DOHH2 (cell line): Measurements from ENCODE around the gene CALM3.

Experiments used
- H3F3A ChIP-seq: fragments of 200-600 bp; sonication (generic), shearing (Covaris generic); 2 replicates; pipeline ENCODE4 v1.6.0; 2016; ENCODE audit warnings: antibody characterized with exemption, mild to moderate bottlenecking; ENCODE audit not compliant: control insufficient read depth, insufficient read depth
- H3K27ac ChIP-seq: fragments of 200-600 bp; sonication (generic); 2 replicates; pipeline ENCODE4 v1.5.1; 2014; ENCODE audit warnings: low read depth, mild to moderate bottlenecking, low read length, moderate library complexity
- H3K27me3 ChIP-seq: fragments of 200-600 bp; sonication (generic); 2 replicates; pipeline ENCODE4 v1.6.1; 2014; ENCODE audit warnings: mild to moderate bottlenecking, low read length, mixed read lengths; ENCODE audit not compliant: control insufficient read depth
- H3K36me3 ChIP-seq: fragments of 200-600 bp; sonication (generic); 2 replicates; pipeline ENCODE4 v1.6.1; 2014; ENCODE audit warnings: mild to moderate bottlenecking, low read length, moderate library complexity, mixed read lengths; ENCODE audit not compliant: control insufficient read depth
- H3K4me1 ChIP-seq: fragments of 200-600 bp; sonication (generic); 2 replicates; pipeline ENCODE4 v1.6.1; 2014; ENCODE audit warnings: mild to moderate bottlenecking, low read length, mixed read lengths; ENCODE audit not compliant: control insufficient read depth
- H3K4me2 ChIP-seq: fragments of 200-600 bp; sonication (generic); 2 replicates; pipeline ENCODE4 v1.6.0; 2014; ENCODE audit warnings: mild to moderate bottlenecking, low read length, moderate library complexity
- H3K4me3 ChIP-seq: fragments of 200-600 bp; sonication (generic); 2 replicates; pipeline ENCODE4 v1.5.1; 2014; ENCODE audit warnings: mild to moderate bottlenecking, low read length, mixed read lengths
- H3K79me2 ChIP-seq: fragments of 200-600 bp; sonication (generic); 2 replicates; pipeline ENCODE4 v1.6.1; 2014; ENCODE audit warnings: mild to moderate bottlenecking, low read length, mixed read lengths; ENCODE audit not compliant: control insufficient read depth
- H3K9me2 ChIP-seq: fragments of 200-600 bp; sonication (generic); replicated peaks from 2 replicates; pipeline ENCODE4 v1.6.1; 2014; ENCODE audit warnings: mild to moderate bottlenecking, low read length, mixed read lengths; ENCODE audit not compliant: control insufficient read depth
- H3K9me3 ChIP-seq: fragments of 200-600 bp; sonication (generic); 2 replicates; pipeline ENCODE4 v1.6.1; 2014; ENCODE audit warnings: antibody characterized with exemption, low read length, mixed read lengths; ENCODE audit not compliant: control insufficient read depth, insufficient read depth
- H4K20me1 ChIP-seq: fragments of 200-600 bp; sonication (generic); 2 replicates; pipeline ENCODE4 v1.6.0; 2014; ENCODE audit warnings: low read depth, mild to moderate bottlenecking, antibody characterized with exemption, low read length, moderate library complexity; ENCODE audit not compliant: control insufficient read depth, insufficient read depth
- EZH2phosphoT487 ChIP-seq: fragments of 200-600 bp; sonication (generic); IDR thresholded peaks from 2 replicates; pipeline ENCODE4 v1.6.1; 2017; ENCODE audit warnings: borderline replicate concordance, mild to moderate bottlenecking, antibody characterized with exemption, low read length, moderate library complexity, mixed read lengths
- TF ChIP-seq, protein P1 (sequence below): fragments of 200-600 bp; sonication (generic); IDR thresholded peaks from one replicate; pipeline ENCODE4 v1.5.1; 2014; ENCODE audit warnings: antibody characterized with exemption, mild to moderate bottlenecking, low read depth, low read length; ENCODE audit not compliant: poor library complexity, severe bottlenecking

Gene CALM3

DNA sequence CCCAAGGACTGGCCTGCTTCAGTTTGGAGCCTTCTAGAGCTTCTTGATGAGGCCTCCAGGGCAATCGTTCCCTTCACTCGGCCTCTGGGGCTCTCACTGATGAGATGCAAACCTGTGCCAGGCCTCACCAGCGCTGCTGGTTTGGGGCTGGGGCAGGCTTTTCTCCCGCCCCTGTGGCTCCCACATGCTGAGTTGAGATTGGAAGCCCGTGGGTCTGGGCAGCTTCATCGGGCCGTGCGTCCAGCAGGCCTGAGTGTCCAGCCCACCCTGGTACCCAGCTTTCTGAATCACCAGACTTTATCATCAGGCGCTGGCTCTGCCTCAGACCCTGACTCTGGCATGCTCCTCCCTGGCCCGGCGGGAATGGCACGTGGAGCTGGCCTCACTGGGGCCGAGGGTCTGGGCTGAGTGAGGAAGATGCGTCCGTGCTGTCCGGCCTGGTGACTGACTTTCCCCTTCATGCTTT lies 4.3 kb downstream of the CALM3 start:
- Histone ChIP-seq H3K4me1 (peaks cover 18% of the 10 kb centered on the region), H3K9me3 (no peaks in the 10 kb centered on the region), H3K36me3 (peaks cover 84% of the 10 kb centered on the region), H3K27me3 (no peaks in the 10 kb centered on the region), H3K79me2 (peaks cover 48% of the 10 kb centered on the region), H3K4me2 (no peak overlapping the region), H3K9me2 (no peaks in the 10 kb centered on the region), H4K20me1 (peaks cover 21% of the 10 kb centered on the region), H3F3A (no peaks in the 10 kb centered on the region), H3K27ac (no peak overlapping the region), H3K4me3 (no peak overlapping the region)
- TF ChIP-seq, protein P1, sequence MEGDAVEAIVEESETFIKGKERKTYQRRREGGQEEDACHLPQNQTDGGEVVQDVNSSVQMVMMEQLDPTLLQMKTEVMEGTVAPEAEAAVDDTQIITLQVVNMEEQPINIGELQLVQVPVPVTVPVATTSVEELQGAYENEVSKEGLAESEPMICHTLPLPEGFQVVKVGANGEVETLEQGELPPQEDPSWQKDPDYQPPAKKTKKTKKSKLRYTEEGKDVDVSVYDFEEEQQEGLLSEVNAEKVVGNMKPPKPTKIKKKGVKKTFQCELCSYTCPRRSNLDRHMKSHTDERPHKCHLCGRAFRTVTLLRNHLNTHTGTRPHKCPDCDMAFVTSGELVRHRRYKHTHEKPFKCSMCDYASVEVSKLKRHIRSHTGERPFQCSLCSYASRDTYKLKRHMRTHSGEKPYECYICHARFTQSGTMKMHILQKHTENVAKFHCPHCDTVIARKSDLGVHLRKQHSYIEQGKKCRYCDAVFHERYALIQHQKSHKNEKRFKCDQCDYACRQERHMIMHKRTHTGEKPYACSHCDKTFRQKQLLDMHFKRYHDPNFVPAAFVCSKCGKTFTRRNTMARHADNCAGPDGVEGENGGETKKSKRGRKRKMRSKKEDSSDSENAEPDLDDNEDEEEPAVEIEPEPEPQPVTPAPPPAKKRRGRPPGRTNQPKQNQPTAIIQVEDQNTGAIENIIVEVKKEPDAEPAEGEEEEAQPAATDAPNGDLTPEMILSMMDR: no peak
- TF ChIP-seq EZH2phosphoT487: no peak

DNA sequence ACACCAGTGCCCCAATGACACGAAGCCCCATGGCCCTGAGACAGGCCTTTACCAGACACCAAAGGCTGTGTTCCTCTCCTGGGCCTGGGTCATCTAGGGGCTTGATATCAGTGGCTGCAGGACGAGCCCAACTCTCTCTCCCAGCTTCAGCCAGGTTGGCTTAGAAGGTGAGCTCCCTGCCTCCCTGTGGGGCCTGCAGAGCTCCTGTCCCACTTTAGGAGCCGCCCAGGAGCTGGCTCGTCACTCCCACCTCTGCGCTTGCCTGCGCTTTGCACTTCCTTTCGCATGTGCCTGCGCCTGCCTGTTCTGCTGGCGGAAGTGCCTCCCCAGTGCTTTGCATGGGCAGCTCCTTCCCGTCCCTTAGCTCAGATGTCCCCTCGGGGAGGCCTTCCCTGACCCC lies 4.9 kb downstream of the CALM3 start:
- peaks cover 22% of the 10 kb centered on the region for H3K4me1 ChIP-seq
- peaks cover 3% of the 10 kb centered on the region; the same call in 1 of the 2 replicates for H3F3A ChIP-seq
- no peak overlapping the region for H3K4me3 ChIP-seq
- peaks cover 48% of the 10 kb centered on the region for H3K79me2 ChIP-seq
- H3K36me3 ChIP-seq: peaks cover 90% of the 10 kb centered on the region
- no peak overlapping the region for H3K27ac ChIP-seq
- H3K4me2 ChIP-seq: no peak overlapping the region
- H3K9me2 ChIP-seq: no peaks in the 10 kb centered on the region
- no peaks in the 10 kb centered on the region for H3K9me3 ChIP-seq
- H4K20me1 ChIP-seq: peaks cover 21% of the 10 kb centered on the region
- H3K27me3 ChIP-seq: no peaks in the 10 kb centered on the region
- TF ChIP-seq, protein P1: no peak
- no peak for TF ChIP-seq EZH2phosphoT487

DNA sequence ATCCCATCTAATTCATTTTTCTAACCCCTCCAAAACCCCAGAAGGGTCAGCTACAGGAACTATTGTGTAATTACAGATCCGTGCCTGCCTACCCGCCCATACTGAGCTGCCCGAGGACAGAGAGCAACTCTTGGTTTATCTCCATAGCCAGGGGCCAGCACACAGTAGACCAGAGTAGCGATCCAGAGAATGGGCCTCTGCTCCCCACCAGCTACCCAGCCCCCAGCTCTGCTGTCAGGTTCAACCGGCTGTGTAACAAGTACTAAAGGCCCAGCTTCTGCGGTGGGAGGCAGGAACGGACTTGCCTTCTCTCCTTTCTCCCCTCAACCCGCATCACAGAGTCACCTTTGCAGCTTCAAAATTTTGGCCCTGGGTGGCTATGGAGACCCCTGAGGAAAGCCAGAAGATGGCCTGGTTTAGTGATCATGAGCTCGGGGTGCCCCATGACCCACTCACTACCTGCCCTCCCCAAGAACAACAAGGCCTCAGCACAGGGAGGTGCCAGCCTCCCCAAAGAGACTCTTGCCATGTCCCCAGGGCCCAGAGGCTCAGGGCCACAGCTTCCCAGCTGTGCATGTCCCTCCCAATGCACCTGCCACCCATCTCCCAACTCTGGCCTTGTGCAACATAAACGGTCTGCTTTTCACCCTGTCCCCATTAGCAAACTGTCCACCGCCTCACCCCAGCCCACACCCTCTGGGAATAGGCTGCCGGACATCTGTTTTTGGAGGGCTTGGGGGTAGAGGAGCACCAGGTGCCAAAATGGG lies 5.7 kb downstream of the CALM3 start:
- no peak for TF ChIP-seq EZH2phosphoT487
- TF ChIP-seq, protein P1: no peak
- Histone ChIP-seq H3F3A (peaks cover 10% of the 10 kb centered on the region), H3K4me1 (peaks cover 30% of the 10 kb centered on the region), H3K9me3 (no peaks in the 10 kb centered on the region), H3K27ac (no peak overlapping the region), H3K79me2 (peaks cover 41% of the 10 kb centered on the region), H3K27me3 (no peaks in the 10 kb centered on the region), H3K9me2 (no peaks in the 10 kb centered on the region), H3K36me3 (peaks cover 86% of the 10 kb centered on the region), H4K20me1 (peaks cover 21% of the 10 kb centered on the region), H3K4me2 (no peak overlapping the region), H3K4me3 (no peak overlapping the region)
